Testis (tissue), 3 donors: Measurements from ENCODE around the gene AKR1A1. TPM values are rescaled to one million over a fixed set of nuclear protein-coding genes. Genes with fewer than 3 reads are reported as not detected.

Source experiments
- DNase-seq: peaks from one replicate; pipeline ENCODE4 v3.0.0-alpha.2; 2019
- H3K27ac ChIP-seq, 2 donors: fragments of 200-600 bp; sonication (generic); one replicate each; pipeline ENCODE4 v1.5.1; 2019
- H3K27me3 ChIP-seq: fragments of 200-600 bp; sonication (generic); one replicate; pipeline ENCODE4 v1.5.1; 2019
- H3K36me3 ChIP-seq: fragments of 200-600 bp; sonication (generic); one replicate; pipeline ENCODE4 v1.5.1; 2017; ENCODE audit warnings: low read depth; ENCODE audit errors: missing control alignments
- H3K4me1 ChIP-seq: fragments of 200-600 bp; sonication (generic); one replicate; pipeline ENCODE4 v1.5.1; 2019
- H3K4me3 ChIP-seq, 2 donors: fragments of 200-600 bp; sonication (generic); one replicate each; pipeline ENCODE4 v1.5.1; 2017 to 2019
- H3K9me3 ChIP-seq: fragments of 200-600 bp; sonication (generic); one replicate; pipeline ENCODE4 v1.5.1; 2017
- POLR2A ChIP-seq: fragments of 450-650 bp; IDR thresholded peaks from one replicate; pipeline ENCODE4 v1.6.1; 2017; ENCODE audit warnings: antibody characterized with exemption, mild to moderate bottlenecking, moderate library complexity
- WGBS, 2 donors: methylation state at CpG; one replicate each; pipeline ENCODE4 v1.1.5; 2018; 5-methylcytosine and 5-hydroxymethylcytosine counted together
- intact Hi-C: fragments of 100-400 bp; cut with DNase I; formaldehyde crosslinking; loops from one replicate; pipeline ENCODE4 v1.15.1; 2023; ENCODE audit warnings: low total_unique reads
- polyA plus RNA-seq: library from polyadenylated mRNA; stranded (reverse); fragments of 350-450 nt; fragmentation: Illumina TruSeq; extraction: RNeasy Lipid Tissue Mini Kit (QIAGEN cat#74804); gene quantifications from one replicate; pipeline ENCODE4 v1.2.3, GENCODE V29; 2014; ENCODE audit warnings: low read depth, low replicate concordance; ENCODE audit not compliant: insufficient read depth
- total RNA-seq, 2 donors: library from RNA; depleted of rRNA; stranded (reverse); fragments of >200 nt; gene quantifications; one replicate each; pipeline ENCODE4 v1.2.3, GENCODE V29; 2016
- TF ChIP-seq, protein P1 (sequence below), 3 experiments: fragments of 450-650 bp in 2 of 3; fragments of 200-600 bp in 1 of 3; sonication (generic) in 1 of 3; IDR thresholded peaks; one replicate each; pipeline ENCODE4 v1.5.1; 2016 to 2019; ENCODE audit warnings: antibody characterized with exemption in 3 of 3, mild to moderate bottlenecking in 2 of 3, moderate library complexity in 1 of 3

AKR1A1 gene
- total and polyA plus RNA-seq, 3 donors from 2014 or later = 51.1 to 63.7 (median 60.1) TPM

- H3K27ac ChIP-seq = no peak overlapping the region
- 92 to 100% methylated on average over 1 of the region's 1 CpG for WGBS, 2 donors
These were observed 24.4 kb upstream of the AKR1A1 start for GRCh38 chr1:45526135-45526644.

DNA sequence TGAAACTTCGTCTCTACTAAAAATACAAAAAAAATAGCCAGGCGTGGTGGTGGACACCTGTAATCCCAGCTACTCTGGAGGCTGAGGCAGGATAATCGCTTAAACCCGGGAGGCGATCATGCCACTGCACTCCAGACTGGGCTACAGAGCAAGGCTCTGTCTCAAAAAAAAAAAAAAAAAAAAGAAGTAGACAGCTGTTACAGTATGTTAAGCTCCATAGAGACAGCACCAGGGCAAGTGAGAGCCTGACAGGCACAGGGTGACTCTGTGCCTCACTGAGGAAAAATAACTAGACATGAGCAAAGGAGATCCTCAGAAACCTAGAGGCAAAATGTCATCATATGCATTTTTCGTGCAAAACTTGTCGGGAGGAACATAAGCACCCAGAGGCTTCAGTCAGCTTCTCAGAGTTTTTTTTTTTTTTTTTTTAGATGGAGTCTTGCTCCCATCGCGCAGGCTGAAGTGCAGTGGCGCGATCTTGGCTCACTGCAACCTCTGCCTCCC lies 19.9 kb upstream of the AKR1A1 start:
- Histone ChIP-seq H3K9me3 (no peaks in the 10 kb centered on the region), H3K27ac (no peak overlapping the region), H3K4me1 (no peaks in the 10 kb centered on the region), H3K36me3 (no peaks in the 10 kb centered on the region), H3K27me3 (no peaks in the 10 kb centered on the region), H3K4me3 (no peak overlapping the region)
- intact Hi-C loops = no loop called here
- TF ChIP-seq, protein P1, sequence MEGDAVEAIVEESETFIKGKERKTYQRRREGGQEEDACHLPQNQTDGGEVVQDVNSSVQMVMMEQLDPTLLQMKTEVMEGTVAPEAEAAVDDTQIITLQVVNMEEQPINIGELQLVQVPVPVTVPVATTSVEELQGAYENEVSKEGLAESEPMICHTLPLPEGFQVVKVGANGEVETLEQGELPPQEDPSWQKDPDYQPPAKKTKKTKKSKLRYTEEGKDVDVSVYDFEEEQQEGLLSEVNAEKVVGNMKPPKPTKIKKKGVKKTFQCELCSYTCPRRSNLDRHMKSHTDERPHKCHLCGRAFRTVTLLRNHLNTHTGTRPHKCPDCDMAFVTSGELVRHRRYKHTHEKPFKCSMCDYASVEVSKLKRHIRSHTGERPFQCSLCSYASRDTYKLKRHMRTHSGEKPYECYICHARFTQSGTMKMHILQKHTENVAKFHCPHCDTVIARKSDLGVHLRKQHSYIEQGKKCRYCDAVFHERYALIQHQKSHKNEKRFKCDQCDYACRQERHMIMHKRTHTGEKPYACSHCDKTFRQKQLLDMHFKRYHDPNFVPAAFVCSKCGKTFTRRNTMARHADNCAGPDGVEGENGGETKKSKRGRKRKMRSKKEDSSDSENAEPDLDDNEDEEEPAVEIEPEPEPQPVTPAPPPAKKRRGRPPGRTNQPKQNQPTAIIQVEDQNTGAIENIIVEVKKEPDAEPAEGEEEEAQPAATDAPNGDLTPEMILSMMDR (IDR thresholded peaks at IDR 0.05) = no peak
- TF ChIP-seq POLR2A = no peak
- WGBS, 2 donors = 95 to 96% methylated on average over 11 of the region's 11 CpGs
- no peak for DNase-seq

More at GRCh38 chr1:45526135-45526644, 24.4 kb upstream of the AKR1A1 start:
- H3K4me1 ChIP-seq = no peaks in the 10 kb centered on the region
- no peak for DNase-seq
- no peak for TF ChIP-seq POLR2A
- TF ChIP-seq, protein P1 (IDR thresholded peaks at IDR 0.05) = no peak
- H3K27me3 ChIP-seq = no peaks in the 10 kb centered on the region
- H3K36me3 ChIP-seq = no peaks in the 10 kb centered on the region
- no peaks in the 10 kb centered on the region for H3K9me3 ChIP-seq
- H3K4me3 ChIP-seq = no peak overlapping the region
- intact Hi-C loops = no loop called here

DNA sequence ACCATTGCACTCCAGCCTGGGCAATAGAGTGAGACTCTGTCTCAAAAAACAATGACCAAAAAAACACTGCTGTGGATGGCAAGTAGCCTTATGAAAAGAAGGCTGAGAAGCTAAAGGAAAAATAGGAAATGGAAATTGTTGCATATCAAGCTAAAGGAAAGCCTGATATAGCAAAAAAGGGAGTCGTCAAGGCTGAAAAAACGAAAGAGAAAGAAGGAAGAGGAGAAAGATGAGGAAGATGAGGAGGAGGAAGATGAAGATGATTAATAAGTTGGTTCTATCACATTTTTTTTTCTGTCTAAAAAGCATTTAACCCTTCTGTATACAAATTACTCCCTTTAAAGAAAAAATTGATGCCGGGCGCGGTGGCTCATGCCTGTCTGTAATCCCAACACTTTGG lies 18.8 kb upstream of the AKR1A1 start:
- Histone ChIP-seq H3K4me3 (no peak overlapping the region), H3K27me3 (no peaks in the 10 kb centered on the region), H3K9me3 (no peaks in the 10 kb centered on the region), H3K4me1 (no peaks in the 10 kb centered on the region), H3K36me3 (no peaks in the 10 kb centered on the region), H3K27ac (no peak overlapping the region)
- intact Hi-C loops = no loop called here
- TF ChIP-seq, protein P1 (IDR thresholded peaks at IDR 0.05) = no peak
- TF ChIP-seq POLR2A = no peak
- 82 to 83% methylated on average over 5 of the region's 5 CpGs for WGBS, 2 donors
- DNase-seq = no peak

DNA sequence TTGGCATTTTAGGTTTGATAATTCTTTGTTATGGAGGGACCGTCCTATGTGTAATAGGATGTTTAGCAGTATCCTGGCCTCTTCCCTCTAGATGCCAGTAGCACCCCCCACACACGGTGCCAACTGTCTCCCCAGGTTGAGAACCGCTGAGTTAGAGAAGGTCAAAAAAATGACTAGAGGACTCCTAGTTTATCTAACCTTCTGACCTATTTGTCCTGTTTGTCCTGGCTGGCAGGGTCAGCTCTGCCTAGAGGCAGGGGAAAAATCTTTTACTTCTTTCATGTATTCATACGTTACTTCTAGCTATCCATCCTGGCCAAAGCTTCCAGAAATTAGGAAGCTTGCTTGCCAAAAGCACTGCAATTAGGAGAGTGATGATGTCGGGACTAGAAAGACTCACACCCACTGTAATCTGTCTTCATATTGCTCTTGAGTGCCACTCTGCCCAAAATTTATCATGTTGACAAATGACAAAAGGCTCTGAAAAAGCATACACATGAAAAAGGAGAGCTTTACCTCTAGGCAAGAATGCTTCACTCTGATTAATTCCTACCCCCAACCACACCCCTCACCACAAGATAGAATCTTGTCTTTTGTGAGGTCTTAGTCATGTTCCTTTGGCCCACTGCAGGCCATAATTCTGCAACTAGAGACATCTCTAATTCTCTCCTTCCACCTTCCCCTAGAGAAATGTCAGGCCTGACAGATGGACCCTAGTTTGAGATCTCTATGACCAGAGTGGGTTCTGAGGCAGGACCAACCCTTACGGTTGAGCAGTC lies 14.4 kb upstream of the AKR1A1 start:
- intact Hi-C loops = no loop called here
- H3K4me1 ChIP-seq = no peaks in the 10 kb centered on the region
- WGBS, 2 donors = 79 to 83% methylated on average over 6 of the region's 6 CpGs
- no peak overlapping the region for H3K27ac ChIP-seq
- no peak for TF ChIP-seq POLR2A
- TF ChIP-seq, protein P1 (IDR thresholded peaks at IDR 0.05) = no peak
- H3K9me3 ChIP-seq = no peaks in the 10 kb centered on the region
- H3K27me3 ChIP-seq = no peaks in the 10 kb centered on the region
- no peaks in the 10 kb centered on the region for H3K36me3 ChIP-seq
- H3K4me3 ChIP-seq = no peak overlapping the region
- DNase-seq = no peak
